ENCODE results near the gene SAFB.

The SAFB gene

GRCh38 chr19:5622465-5623396 lies at the start of gene SAFB, which contains the start of gene SAFB2:
TSS of gene SAFB (plus strand) at chr19:5623083. CDS start at chr19:5623206, 123 bp downstream.
TSS of gene SAFB2 (minus strand) at chr19:5622776. CDS start at chr19:5622715, 61 bp downstream.
- Histone ChIP-seq H3K27me3 (ENCODE audit: control insufficient read depth, insufficient read depth, low read length) (no peaks in the 10 kb centered on the region), H3K27ac (ENCODE audit: low read depth, low read length) (peak within 1 kb of the TSS; percentile 97), H3K9ac (ENCODE audit: low read length) (peak within 1 kb of the TSS; percentile 97), H3K4me1 (ENCODE audit: control insufficient read depth, insufficient read depth, low read length) (peaks cover 36% of the 10 kb centered on the region), H3K4me3 (ENCODE audit: low read length) (peak within 1 kb of the TSS; percentile 96), H3K36me3 (ENCODE audit: control insufficient read depth, insufficient read depth, low read length) (peaks cover 14% of the 10 kb centered on the region)

GRCh38 chr19:5575590-5575989 lies 47.3 kb upstream of the SAFB start:
- no peaks in the 10 kb centered on the region for H3K4me1 ChIP-seq (ENCODE audit: control insufficient read depth, insufficient read depth, low read length)
- no peak overlapping the region for H3K9ac ChIP-seq (ENCODE audit: low read length)
- no peak overlapping the region for H3K4me3 ChIP-seq (ENCODE audit: low read length)
- no peak overlapping the region for H3K27ac ChIP-seq (ENCODE audit: low read depth, low read length)
- H3K27me3 ChIP-seq (ENCODE audit: control insufficient read depth, insufficient read depth, low read length): no peaks in the 10 kb centered on the region
- H3K36me3 ChIP-seq (ENCODE audit: control insufficient read depth, insufficient read depth, low read length): no peaks in the 10 kb centered on the region

GRCh38 chr19:5578097-5578846 lies 44.6 kb upstream of the SAFB start:
- Histone ChIP-seq H3K9ac (ENCODE audit: low read length) (no peak overlapping the region), H3K4me3 (ENCODE audit: low read length) (peak overlapping the region; percentile 45), H3K4me1 (ENCODE audit: control insufficient read depth, insufficient read depth, low read length) (no peaks in the 10 kb centered on the region), H3K27ac (ENCODE audit: low read depth, low read length) (no peak overlapping the region), H3K36me3 (ENCODE audit: control insufficient read depth, insufficient read depth, low read length) (no peaks in the 10 kb centered on the region), H3K27me3 (ENCODE audit: control insufficient read depth, insufficient read depth, low read length) (no peaks in the 10 kb centered on the region)

- Histone ChIP-seq H3K27me3 (ENCODE audit: control insufficient read depth, insufficient read depth, low read length) (no peaks in the 10 kb centered on the region), H3K36me3 (ENCODE audit: control insufficient read depth, insufficient read depth, low read length) (no peaks in the 10 kb centered on the region), H3K27ac (ENCODE audit: low read depth, low read length) (no peak overlapping the region), H3K4me3 (ENCODE audit: low read length) (no peak overlapping the region), H3K4me1 (ENCODE audit: control insufficient read depth, insufficient read depth, low read length) (no peaks in the 10 kb centered on the region), H3K9ac (ENCODE audit: low read length) (no peak overlapping the region)
These were observed 43.6 kb upstream of the SAFB start for GRCh38 chr19:5579286-5579685.

- Histone ChIP-seq H3K27ac (ENCODE audit: low read depth, low read length) (peak overlapping the region; percentile 3), H3K36me3 (ENCODE audit: control insufficient read depth, insufficient read depth, low read length) (no peaks in the 10 kb centered on the region), H3K4me1 (ENCODE audit: control insufficient read depth, insufficient read depth, low read length) (no peaks in the 10 kb centered on the region), H3K27me3 (ENCODE audit: control insufficient read depth, insufficient read depth, low read length) (no peaks in the 10 kb centered on the region), H3K9ac (ENCODE audit: low read length) (no peak overlapping the region), H3K4me3 (ENCODE audit: low read length) (no peak overlapping the region)
These were observed 43.2 kb upstream of the SAFB start for GRCh38 chr19:5579697-5580096.

GRCh38 chr19:5580161-5580571 lies 42.7 kb upstream of the SAFB start:
- no peak overlapping the region for H3K9ac ChIP-seq (ENCODE audit: low read length)
- no peaks in the 10 kb centered on the region for H3K36me3 ChIP-seq (ENCODE audit: control insufficient read depth, insufficient read depth, low read length)
- peak overlapping the region; percentile 3 for H3K27ac ChIP-seq (ENCODE audit: low read depth, low read length)
- H3K27me3 ChIP-seq (ENCODE audit: control insufficient read depth, insufficient read depth, low read length): no peaks in the 10 kb centered on the region
- no peak overlapping the region for H3K4me3 ChIP-seq (ENCODE audit: low read length)
- peaks cover 2% of the 10 kb centered on the region for H3K4me1 ChIP-seq (ENCODE audit: control insufficient read depth, insufficient read depth, low read length)

- no peak overlapping the region for H3K9ac ChIP-seq (ENCODE audit: low read length)
- peak overlapping the region; percentile 76 for H3K27ac ChIP-seq (ENCODE audit: low read depth, low read length)
- peaks cover 16% of the 10 kb centered on the region for H3K4me1 ChIP-seq (ENCODE audit: control insufficient read depth, insufficient read depth, low read length)
- no peaks in the 10 kb centered on the region for H3K27me3 ChIP-seq (ENCODE audit: control insufficient read depth, insufficient read depth, low read length)
- H3K4me3 ChIP-seq (ENCODE audit: low read length): no peak overlapping the region
- H3K36me3 ChIP-seq (ENCODE audit: control insufficient read depth, insufficient read depth, low read length): peaks cover 21% of the 10 kb centered on the region
These were observed 37.2 kb upstream of the SAFB start for GRCh38 chr19:5585461-5586299.

- peaks cover 25% of the 10 kb centered on the region for H3K36me3 ChIP-seq (ENCODE audit: control insufficient read depth, insufficient read depth, low read length)
- H3K27me3 ChIP-seq (ENCODE audit: control insufficient read depth, insufficient read depth, low read length): no peaks in the 10 kb centered on the region
- no peak overlapping the region for H3K4me3 ChIP-seq (ENCODE audit: low read length)
- H3K4me1 ChIP-seq (ENCODE audit: control insufficient read depth, insufficient read depth, low read length): peaks cover 16% of the 10 kb centered on the region
- H3K9ac ChIP-seq (ENCODE audit: low read length): no peak overlapping the region
- H3K27ac ChIP-seq (ENCODE audit: low read depth, low read length): peak overlapping the region; percentile 76
These were observed 36.4 kb upstream of the SAFB start for GRCh38 chr19:5586300-5587070.

- Histone ChIP-seq H3K27ac (ENCODE audit: low read depth, low read length) (no peak overlapping the region), H3K4me1 (ENCODE audit: control insufficient read depth, insufficient read depth, low read length) (peaks cover 16% of the 10 kb centered on the region), H3K4me3 (ENCODE audit: low read length) (no peak overlapping the region), H3K36me3 (ENCODE audit: control insufficient read depth, insufficient read depth, low read length) (peaks cover 31% of the 10 kb centered on the region), H3K27me3 (ENCODE audit: control insufficient read depth, insufficient read depth, low read length) (no peaks in the 10 kb centered on the region), H3K9ac (ENCODE audit: low read length) (no peak overlapping the region)
These were observed 35.8 kb upstream of the SAFB start for GRCh38 chr19:5587071-5587455.

GRCh38 chr19:5587661-5588060 lies 35.2 kb upstream of the SAFB start:
- Histone ChIP-seq H3K4me3 (ENCODE audit: low read length) (no peak overlapping the region), H3K9ac (ENCODE audit: low read length) (no peak overlapping the region), H3K27me3 (ENCODE audit: control insufficient read depth, insufficient read depth, low read length) (no peaks in the 10 kb centered on the region), H3K27ac (ENCODE audit: low read depth, low read length) (no peak overlapping the region), H3K36me3 (ENCODE audit: control insufficient read depth, insufficient read depth, low read length) (peaks cover 37% of the 10 kb centered on the region), H3K4me1 (ENCODE audit: control insufficient read depth, insufficient read depth, low read length) (peaks cover 16% of the 10 kb centered on the region)

GRCh38 chr19:5588441-5588840 lies 34.4 kb upstream of the SAFB start:
- Histone ChIP-seq H3K27me3 (ENCODE audit: control insufficient read depth, insufficient read depth, low read length) (no peaks in the 10 kb centered on the region), H3K27ac (ENCODE audit: low read depth, low read length) (no peak overlapping the region), H3K9ac (ENCODE audit: low read length) (no peak overlapping the region), H3K4me3 (ENCODE audit: low read length) (no peak overlapping the region), H3K36me3 (ENCODE audit: control insufficient read depth, insufficient read depth, low read length) (peaks cover 44% of the 10 kb centered on the region), H3K4me1 (ENCODE audit: control insufficient read depth, insufficient read depth, low read length) (peaks cover 16% of the 10 kb centered on the region)

Data from rectal smooth muscle tissue (tissue), 1 donor.